ENCODE data around the gene MBTPS1.

- no peak for TF ChIP-seq POLR2A (IDR thresholded peaks at IDR 0.05)
- TF ChIP-seq, protein P1, sequence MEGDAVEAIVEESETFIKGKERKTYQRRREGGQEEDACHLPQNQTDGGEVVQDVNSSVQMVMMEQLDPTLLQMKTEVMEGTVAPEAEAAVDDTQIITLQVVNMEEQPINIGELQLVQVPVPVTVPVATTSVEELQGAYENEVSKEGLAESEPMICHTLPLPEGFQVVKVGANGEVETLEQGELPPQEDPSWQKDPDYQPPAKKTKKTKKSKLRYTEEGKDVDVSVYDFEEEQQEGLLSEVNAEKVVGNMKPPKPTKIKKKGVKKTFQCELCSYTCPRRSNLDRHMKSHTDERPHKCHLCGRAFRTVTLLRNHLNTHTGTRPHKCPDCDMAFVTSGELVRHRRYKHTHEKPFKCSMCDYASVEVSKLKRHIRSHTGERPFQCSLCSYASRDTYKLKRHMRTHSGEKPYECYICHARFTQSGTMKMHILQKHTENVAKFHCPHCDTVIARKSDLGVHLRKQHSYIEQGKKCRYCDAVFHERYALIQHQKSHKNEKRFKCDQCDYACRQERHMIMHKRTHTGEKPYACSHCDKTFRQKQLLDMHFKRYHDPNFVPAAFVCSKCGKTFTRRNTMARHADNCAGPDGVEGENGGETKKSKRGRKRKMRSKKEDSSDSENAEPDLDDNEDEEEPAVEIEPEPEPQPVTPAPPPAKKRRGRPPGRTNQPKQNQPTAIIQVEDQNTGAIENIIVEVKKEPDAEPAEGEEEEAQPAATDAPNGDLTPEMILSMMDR (IDR thresholded peaks at IDR 0.05), result no peak
Measured at GRCh38 chr16:84049403-84050060, 67.2 kb downstream of the MBTPS1 start.
